GM18870 (cell line): Measurements from ENCODE around the gene LAMC2.

Source experiments
- ATAC-seq: cut with Tn5 transposase; IDR thresholded peaks from one replicate; pipeline ENCODE4 v1.9.1; 2021; ENCODE audit warnings: moderate library complexity; ENCODE audit not compliant: unreplicated experiment

LAMC2 gene

DNA sequence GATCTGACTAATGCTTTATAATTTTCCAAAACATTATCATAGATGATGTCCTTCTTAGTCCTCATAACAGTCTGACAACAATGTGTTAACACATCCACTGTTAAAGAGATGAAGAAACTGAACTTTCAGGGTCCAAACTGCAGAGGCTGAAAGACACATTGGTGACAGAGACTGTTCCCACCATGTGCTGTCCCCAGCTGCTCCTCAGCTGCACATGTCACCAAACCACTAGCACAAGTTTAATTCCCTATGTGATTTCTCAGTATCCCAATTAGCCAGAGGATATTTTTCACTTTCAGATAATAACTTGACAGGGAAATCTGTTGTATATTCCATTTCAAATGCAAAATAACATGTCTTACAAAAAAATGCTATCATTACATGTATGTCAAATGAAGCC is 24.6 kb downstream of the LAMC2 start:
- ATAC-seq: no peak

- ATAC-seq: no peak
Observed at GRCh38 chr1:183212870-183213269, 26.8 kb downstream of the LAMC2 start.

DNA sequence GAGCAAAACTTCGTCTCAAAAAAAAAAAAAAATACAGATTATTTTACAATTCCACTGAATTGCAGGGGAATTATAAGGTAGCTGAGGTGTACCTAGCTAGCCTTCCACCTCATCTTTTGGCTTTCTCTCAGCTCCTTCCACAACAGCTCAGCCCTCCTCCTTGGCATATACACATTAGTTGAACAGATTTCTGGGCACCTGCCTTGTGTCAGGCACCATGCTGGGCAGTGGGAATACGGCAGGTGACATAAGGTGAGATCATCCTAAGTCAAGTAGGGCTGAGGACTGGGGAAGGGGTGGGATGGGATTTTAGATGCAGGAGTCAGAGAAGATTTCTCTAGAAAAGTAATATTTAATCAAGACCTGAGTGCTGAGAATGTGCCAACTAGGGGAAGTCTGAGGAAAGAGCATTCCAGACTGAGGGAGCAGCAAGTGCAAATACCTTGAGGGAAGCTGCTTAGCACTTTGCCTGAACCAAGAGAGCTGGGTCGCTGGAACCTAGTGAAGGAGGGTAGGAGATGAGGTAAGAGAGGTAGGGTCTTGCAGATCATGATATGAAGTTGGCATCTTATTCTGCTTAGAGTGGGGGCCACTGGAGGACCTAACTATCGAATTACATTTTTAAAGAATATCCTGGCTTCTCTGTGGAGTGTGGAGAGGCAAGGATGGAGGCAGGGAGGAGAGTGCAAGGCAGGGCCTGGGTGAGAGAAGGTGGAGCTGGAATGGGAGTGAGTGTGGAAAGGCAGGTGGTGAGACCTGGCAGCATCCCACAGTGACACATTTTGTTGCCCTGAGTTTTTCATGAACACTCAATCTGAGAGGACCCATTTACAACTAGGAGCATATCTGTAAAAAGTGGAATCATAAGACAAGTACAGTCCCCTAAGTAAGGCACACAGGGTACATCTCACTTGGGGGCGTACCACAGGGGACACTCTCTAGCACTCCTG is 28.2 kb downstream of the LAMC2 start:
- ATAC-seq: no peak

- ATAC-seq: no peak
Observed at GRCh38 chr1:183215076-183215720, 29.1 kb downstream of the LAMC2 start.

- ATAC-seq: no peak
Observed at GRCh38 chr1:183215936-183216335, 29.9 kb downstream of the LAMC2 start.

- ATAC-seq: no peak
Observed at GRCh38 chr1:183218027-183218618, 32.1 kb downstream of the LAMC2 start.

GRCh38 chr1:183218971-183219615 is 33.0 kb downstream of the LAMC2 start:
- ATAC-seq: no peak

DNA sequence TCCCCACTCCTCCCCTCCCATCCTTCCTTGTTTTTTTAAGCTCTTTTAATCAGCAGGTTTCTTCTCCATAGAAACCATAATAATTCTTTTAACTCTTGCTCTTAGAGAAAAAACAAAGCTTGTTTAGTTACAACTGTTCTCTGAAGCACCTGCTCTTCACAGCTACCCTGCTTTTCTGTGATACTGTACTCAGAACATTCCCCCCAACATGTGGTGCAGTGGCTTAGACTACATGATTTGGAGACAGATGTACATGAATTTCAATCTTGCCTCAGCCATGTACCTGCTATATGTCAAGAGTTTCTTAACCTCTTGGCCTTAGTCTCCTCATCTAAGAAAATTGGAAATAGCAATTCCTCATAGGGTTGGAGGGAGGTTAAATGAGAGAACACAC is 33.5 kb downstream of the LAMC2 start:
- ATAC-seq: no peak

GRCh38 chr1:183222909-183223308 is 36.8 kb downstream of the LAMC2 start:
- ATAC-seq: no peak

GRCh38 chr1:183223467-183223866 is 37.4 kb downstream of the LAMC2 start:
- ATAC-seq: no peak

DNA sequence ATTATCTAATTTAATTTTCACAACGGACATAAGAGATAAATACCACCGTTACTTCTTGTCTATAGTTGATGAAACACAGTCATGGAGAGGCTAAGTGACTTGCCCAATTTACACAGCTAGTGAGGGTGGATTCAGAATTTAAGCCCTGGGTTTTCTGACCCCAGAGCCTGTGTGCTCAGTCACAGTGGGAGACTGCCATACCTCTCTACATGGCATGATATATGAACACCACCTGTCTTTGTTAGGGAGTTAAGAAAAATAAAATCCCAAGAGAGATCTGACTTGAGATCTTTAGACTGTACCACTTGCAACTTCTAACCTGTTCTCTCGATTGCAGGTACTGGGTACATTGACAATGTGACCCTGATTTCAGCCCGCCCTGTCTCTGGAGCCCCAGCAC is 40.3 kb downstream of the LAMC2 start:
- ATAC-seq: no peak

- ATAC-seq: no peak
Observed at GRCh38 chr1:183226963-183227362, 40.9 kb downstream of the LAMC2 start.

DNA sequence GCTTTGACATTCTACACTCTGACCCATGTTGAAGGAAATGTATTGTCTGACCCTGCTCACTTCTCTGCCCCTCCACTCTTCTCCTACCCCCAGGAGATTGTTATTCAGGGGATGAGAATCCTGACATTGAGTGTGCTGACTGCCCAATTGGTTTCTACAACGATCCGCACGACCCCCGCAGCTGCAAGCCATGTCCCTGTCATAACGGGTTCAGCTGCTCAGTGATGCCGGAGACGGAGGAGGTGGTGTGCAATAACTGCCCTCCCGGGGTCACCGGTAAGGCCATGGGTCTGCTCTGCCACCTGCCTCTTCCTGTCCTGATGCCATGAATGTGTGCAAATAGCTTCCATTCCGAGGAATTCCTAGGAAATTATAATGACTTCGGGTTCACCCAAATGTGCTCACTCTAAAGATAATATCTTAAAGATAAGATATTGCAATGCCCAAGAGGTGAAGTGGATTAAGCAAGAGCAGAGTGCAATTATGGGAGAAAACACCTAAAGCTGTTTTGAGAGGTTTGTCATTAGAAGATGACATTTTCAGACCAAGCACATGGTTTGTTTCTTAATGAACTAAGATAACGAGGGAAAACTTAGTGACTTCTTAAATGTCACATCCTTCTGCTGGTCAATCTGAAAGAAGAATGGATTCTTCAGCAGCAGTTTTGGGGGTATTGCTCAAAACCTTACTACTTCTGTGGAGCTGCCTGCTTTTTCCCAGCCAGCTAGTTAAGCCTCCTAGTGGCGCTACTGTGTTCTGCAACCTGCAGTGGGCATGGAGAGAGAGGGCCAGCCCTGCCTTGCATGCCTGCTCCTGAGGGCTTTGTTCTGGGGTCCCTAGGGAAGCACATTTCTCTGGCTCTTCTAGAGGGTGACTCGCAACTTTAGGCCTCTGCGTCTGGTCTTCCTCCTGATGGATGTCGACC is 41.6 kb downstream of the LAMC2 start:
- no peak for ATAC-seq

DNA sequence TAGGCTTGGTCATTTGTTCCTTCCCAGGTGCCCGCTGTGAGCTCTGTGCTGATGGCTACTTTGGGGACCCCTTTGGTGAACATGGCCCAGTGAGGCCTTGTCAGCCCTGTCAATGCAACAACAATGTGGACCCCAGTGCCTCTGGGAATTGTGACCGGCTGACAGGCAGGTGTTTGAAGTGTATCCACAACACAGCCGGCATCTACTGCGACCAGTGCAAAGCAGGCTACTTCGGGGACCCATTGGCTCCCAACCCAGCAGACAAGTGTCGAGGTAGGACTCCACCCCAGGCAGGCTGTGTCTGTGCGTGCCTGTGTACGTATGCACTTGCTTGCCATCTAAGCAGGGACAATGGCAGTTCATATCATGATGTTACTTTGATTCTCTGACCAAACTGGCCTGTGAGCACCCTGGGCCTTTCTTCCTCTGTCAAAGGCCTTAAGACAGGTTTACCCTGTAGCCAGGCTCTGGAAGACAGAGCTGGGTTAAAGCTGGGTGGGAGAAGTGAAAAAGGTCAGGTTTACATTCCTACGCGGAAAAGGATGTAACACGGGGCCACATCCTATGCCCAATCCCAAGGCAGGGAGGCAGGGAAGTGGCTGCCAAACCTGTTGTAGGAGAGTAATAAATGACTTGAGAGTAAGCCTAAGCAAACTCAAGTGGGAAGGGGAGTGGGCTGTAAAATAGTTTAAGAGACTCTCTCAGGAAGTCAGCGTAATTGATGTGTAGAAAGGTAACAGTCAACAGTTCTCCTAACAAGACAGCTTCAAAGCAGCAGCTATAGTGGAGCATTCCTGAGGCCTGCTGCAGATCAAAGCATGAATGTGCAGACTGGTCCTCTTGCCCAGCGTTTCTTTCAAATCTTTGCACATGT is 42.5 kb downstream of the LAMC2 start:
- no peak for ATAC-seq

GRCh38 chr1:183230413-183230812 is 44.3 kb downstream of the LAMC2 start:
- ATAC-seq: no peak

GRCh38 chr1:183231545-183231944 is 45.5 kb downstream of the LAMC2 start:
- no peak for ATAC-seq

GRCh38 chr1:183233113-183233512 is 47.0 kb downstream of the LAMC2 start:
- ATAC-seq: no peak

DNA sequence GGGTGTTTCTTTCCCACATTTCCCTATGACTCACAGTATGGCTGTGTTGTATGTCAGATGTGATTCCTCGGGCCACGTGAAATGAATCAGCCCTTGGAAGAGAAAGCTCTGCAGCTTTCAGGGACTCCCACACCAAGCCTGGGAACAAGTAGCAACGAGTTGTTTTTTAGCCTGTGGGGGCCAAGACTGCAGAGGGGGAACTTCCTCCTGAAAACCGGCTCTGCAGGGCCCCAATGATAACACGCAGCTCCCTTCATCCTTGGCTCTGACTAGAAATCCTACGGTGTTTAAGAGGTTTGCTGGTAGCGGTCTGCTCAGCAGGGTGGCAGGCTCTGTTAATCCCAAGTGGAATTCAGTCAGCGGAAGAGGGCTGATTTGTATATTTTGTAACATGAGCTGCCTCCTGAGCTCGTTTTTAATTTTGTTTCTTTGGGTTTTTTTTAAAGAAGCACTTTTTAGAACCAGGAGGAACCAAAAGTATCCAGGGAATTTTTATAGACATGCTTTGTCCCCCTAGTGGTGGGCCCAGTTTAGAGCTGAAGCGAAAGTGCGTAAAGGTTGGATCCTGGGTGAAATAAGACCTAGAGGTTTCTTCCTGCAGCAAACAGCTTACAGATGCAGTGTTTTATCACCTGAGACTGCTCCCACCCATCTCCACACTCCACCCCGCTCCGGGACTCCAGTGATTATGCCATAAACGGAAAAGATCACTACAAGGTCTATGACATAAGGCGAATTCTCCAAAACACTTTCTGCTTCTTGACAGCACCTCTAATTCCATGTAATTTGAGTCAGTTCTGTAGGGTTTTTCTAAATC is 48.8 kb downstream of the LAMC2 start:
- no peak for ATAC-seq

- no peak for ATAC-seq
Observed at GRCh38 chr1:183235503-183235902, 49.4 kb downstream of the LAMC2 start.
